Measurements from ENCODE around the gene CDH2.

CDH2 gene

DNA sequence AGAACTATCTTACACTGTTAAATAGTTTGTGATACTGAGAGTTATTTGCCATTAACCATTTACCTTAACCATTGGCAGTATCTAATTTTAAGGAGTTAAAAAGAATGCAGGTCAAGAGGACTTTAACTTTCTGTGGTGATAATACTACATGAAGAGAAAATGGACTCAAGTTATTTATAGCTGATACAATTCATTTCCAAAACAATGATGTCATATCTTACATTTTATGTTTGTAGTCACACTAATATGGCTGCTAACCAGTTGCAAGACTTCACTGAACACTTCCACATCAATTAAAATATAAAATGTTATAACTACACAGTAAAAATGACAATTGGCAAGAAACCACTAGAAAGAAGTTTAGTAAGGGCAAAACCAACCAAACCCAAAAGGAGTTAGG is 77.7 kb downstream of the CDH2 start:
- no peaks in the 10 kb centered on the region for H3K9me3 ChIP-seq
- TF ChIP-seq, protein P1, sequence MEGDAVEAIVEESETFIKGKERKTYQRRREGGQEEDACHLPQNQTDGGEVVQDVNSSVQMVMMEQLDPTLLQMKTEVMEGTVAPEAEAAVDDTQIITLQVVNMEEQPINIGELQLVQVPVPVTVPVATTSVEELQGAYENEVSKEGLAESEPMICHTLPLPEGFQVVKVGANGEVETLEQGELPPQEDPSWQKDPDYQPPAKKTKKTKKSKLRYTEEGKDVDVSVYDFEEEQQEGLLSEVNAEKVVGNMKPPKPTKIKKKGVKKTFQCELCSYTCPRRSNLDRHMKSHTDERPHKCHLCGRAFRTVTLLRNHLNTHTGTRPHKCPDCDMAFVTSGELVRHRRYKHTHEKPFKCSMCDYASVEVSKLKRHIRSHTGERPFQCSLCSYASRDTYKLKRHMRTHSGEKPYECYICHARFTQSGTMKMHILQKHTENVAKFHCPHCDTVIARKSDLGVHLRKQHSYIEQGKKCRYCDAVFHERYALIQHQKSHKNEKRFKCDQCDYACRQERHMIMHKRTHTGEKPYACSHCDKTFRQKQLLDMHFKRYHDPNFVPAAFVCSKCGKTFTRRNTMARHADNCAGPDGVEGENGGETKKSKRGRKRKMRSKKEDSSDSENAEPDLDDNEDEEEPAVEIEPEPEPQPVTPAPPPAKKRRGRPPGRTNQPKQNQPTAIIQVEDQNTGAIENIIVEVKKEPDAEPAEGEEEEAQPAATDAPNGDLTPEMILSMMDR (IDR thresholded peaks at IDR 0.05) = no peak
- H3K27me3 ChIP-seq = no peaks in the 10 kb centered on the region
- H3K27ac ChIP-seq = no peak overlapping the region
- no peaks in the 10 kb centered on the region for H3K36me3 ChIP-seq
- H3K4me1 ChIP-seq (ENCODE audit: control insufficient read depth in 1 of 2, insufficient read depth in 1 of 2, low read depth in 1 of 2, low read length in 1 of 2) = no peaks in the 10 kb centered on the region
- no peak overlapping the region for H3K4me3 ChIP-seq (ENCODE audit: low read depth in 1 of 2, low read length in 1 of 2)

DNA sequence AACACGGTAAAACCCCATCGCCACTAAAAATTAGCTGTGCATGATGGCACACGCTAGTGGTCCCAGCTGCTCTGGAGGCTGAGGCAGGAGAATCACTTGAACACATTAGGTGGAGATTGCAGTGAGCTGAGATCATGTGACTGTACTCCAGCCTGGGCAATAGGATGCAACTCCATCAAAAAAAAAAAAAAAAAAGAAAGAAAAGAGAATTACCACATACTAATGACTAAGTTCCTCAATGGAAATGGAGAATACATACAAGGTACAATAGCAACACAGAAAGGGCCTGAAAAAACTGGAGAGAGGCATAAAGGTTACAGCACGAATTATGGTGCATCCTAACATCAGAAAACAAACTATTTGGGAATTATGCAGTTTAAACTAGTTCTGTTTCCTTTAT is 81.3 kb downstream of the CDH2 start:
- H3K4me3 ChIP-seq (ENCODE audit: low read depth in 1 of 2, low read length in 1 of 2) = no peak overlapping the region
- H3K36me3 ChIP-seq = no peaks in the 10 kb centered on the region
- H3K4me1 ChIP-seq (ENCODE audit: control insufficient read depth in 1 of 2, insufficient read depth in 1 of 2, low read depth in 1 of 2, low read length in 1 of 2) = no peaks in the 10 kb centered on the region
- no peaks in the 10 kb centered on the region for H3K27me3 ChIP-seq
- H3K9me3 ChIP-seq = no peaks in the 10 kb centered on the region
- H3K27ac ChIP-seq = no peak overlapping the region
- TF ChIP-seq, protein P1 (IDR thresholded peaks at IDR 0.05) = no peak

DNA sequence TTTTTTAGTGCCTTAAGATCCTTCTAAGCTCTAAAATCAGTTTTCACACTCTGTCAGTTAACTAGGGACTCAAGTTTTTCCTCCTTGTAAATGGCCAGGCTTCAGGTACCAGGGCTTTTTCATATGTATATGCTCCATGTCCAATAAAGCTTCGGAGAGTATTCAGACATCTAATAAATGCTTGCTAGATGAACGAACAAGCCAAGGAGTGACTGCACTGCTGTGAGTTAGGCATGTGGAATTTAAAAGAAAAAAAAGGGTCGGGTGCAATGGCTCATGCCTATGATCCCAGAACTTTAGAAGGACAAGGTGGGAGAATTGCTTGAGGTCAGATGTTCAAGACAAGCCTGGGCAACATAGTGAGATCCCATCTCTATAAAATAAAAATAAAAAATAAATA is 81.9 kb downstream of the CDH2 start:
- TF ChIP-seq, protein P1 (IDR thresholded peaks at IDR 0.05) = no peak
- no peaks in the 10 kb centered on the region for H3K9me3 ChIP-seq

DNA sequence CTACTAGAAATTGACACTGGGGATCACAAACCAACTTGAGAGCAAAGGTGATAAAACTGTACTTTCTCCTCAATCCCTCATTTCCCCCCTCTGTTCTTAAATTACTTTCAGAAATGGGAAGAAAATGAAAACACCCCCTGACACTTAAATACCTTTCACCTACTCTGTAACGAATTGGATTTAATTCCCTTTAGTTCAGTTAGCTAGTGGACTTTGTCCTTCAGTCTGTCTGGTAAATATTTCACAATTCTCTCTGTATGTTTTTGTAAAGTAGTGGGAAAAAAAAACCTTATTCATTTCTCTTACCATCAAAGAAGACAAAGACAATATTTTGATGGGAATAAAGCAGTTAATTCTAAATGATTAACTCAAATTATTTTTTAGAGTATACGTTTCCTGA is 85.7 kb downstream of the CDH2 start:
- Histone ChIP-seq H3K27ac (no peak overlapping the region), H3K9me3 (no peaks in the 10 kb centered on the region), H3K27me3 (no peaks in the 10 kb centered on the region), H3K4me1 (ENCODE audit: control insufficient read depth in 1 of 2, insufficient read depth in 1 of 2, low read depth in 1 of 2, low read length in 1 of 2) (no peaks in the 10 kb centered on the region), H3K36me3 (no peaks in the 10 kb centered on the region), H3K4me3 (ENCODE audit: low read depth in 1 of 2, low read length in 1 of 2) (no peak overlapping the region)
- TF ChIP-seq, protein P1 (IDR thresholded peaks at IDR 0.05) = no peak

More for the DNA sequence above, 81.9 kb downstream of the CDH2 start:
- no peaks in the 10 kb centered on the region for H3K27me3 ChIP-seq
- no peak overlapping the region for H3K4me3 ChIP-seq (ENCODE audit: low read depth in 1 of 2, low read length in 1 of 2)
- no peak overlapping the region for H3K27ac ChIP-seq
- no peaks in the 10 kb centered on the region for H3K4me1 ChIP-seq (ENCODE audit: control insufficient read depth in 1 of 2, insufficient read depth in 1 of 2, low read depth in 1 of 2, low read length in 1 of 2)
- no peaks in the 10 kb centered on the region for H3K36me3 ChIP-seq

DNA sequence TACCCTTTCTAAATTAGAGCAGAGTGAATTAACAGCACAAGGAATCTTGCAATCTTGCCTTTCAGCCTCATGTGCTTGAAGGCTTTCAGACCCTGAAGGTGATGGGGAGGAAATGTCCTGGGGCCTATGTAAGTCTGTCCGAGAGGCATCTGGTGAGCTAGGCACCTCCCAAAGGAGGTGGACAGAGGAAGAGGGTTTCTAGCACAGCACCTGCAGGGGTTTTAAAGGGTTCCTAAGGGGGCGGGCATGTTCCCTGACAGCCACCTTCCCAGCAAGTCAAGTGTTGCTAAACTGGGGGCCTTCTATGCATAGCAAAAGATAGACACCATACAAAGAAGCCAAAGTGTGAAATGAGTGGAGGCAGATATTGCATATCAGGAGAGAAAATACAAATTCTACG is 88.5 kb downstream of the CDH2 start:
- H3K27ac ChIP-seq = no peak overlapping the region
- H3K36me3 ChIP-seq = no peaks in the 10 kb centered on the region
- H3K27me3 ChIP-seq = no peaks in the 10 kb centered on the region
- no peaks in the 10 kb centered on the region for H3K9me3 ChIP-seq
- no peak overlapping the region for H3K4me3 ChIP-seq (ENCODE audit: low read depth in 1 of 2, low read length in 1 of 2)
- TF ChIP-seq, protein P1 (IDR thresholded peaks at IDR 0.05) = no peak
- no peaks in the 10 kb centered on the region for H3K4me1 ChIP-seq (ENCODE audit: control insufficient read depth in 1 of 2, insufficient read depth in 1 of 2, low read depth in 1 of 2, low read length in 1 of 2)

Measured in neutrophil (primary cell).